ENCODE results near the gene MED20. TPM values are rescaled to one million over a fixed set of nuclear protein-coding genes. Genes with fewer than 3 reads are reported as not detected.

The MED20 gene
- total and polyA plus RNA-seq, 9 donors: 7.2 to 20.0 (median 13.1) TPM

GRCh38 chr6:41900861-41901260 lies 20.1 kb downstream of the MED20 start:
- Histone ChIP-seq H3K27me3 (no peaks in the 10 kb centered on the region), H3K36me3 (no peaks in the 10 kb centered on the region), H3K4me3 (no peak overlapping the region), H3K9me3 (no peaks in the 10 kb centered on the region), H3K4me1 (ENCODE audit: insufficient read depth) (peaks cover 2% of the 10 kb centered on the region), H3K27ac (no peak overlapping the region)
- TF ChIP-seq CTCF (IDR thresholded peaks at IDR 0.05) (no peak), POLR2A (IDR thresholded peaks at IDR 0.05) (no peak), EP300 (IDR thresholded peaks at IDR 0.05) (no peak)
- WGBS, 3 donors: 82 to 90% (median 86%) methylated on average over 1 of the region's 1 CpG
- DNase-seq: no peak
- intact Hi-C loops (cut with DNase I): no loop called here

- TF ChIP-seq POLR2A (IDR thresholded peaks at IDR 0.05) (no peak), CTCF (IDR thresholded peaks at IDR 0.05) (no peak), EP300 (IDR thresholded peaks at IDR 0.05) (no peak)
- H3K4me1 ChIP-seq (ENCODE audit: insufficient read depth): peaks cover 3% of the 10 kb centered on the region
- peak overlapping the region in 1 of 2 donors; percentile 67 for H3K27ac ChIP-seq
- H3K9me3 ChIP-seq: no peaks in the 10 kb centered on the region
- intact Hi-C loops (cut with DNase I): no loop called here
- H3K36me3 ChIP-seq: no peaks in the 10 kb centered on the region
- peak overlapping the region; percentile 85 for H3K4me3 ChIP-seq
- H3K27me3 ChIP-seq: no peaks in the 10 kb centered on the region
- WGBS, 3 donors: 25 to 36% (median 32%) methylated on average over 3 of the region's 3 CpGs
- DNase-seq: no peak
Observed at GRCh38 chr6:41896281-41896680, 24.7 kb downstream of the MED20 start.

DNA sequence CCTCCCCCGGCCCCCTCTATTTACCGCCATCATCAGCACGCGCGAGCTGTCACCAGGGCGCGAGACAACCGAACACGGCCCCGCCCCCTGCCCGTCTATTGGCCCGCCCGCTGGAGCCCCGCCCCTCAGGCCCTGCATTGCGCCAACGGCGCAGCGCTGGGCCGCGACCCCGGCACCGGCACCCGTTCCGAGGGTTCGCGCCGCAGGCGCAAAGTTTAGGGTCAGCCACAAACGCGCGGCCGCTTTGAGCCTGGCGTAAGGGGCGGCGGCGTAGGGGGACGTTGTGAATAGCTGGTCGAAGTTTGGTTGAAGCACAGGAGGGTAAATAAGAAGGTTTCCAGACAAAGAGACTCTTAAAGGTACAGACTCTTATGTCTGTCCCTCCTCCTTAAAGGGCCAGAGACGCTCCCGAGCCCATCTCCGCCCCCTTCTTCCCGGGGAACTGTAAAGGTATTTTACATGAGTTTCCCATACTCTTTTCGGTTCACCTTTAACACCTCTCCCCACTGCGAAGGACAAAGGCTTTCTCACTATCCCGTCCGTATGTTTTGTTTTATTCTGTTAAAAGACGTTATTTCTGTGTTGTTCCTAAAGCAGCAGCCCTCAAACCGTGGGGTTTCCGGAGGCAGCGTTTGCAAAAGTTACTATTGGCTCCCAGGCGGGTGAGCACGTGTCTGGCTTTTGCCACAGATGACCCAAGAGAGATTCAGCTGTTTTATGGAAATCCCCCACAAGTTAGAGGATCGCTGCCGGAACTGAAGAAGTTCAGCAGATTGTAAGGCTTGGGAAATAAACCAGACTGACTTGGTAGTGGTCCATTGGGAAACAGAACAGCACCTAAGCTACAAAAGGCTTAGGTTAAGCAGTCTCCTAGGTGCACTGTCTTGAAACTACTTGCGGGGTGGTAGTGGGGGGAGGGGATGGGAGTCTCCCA lies 25.4 kb downstream of the MED20 start, which contains the start of gene USP49:
TSS of gene USP49 (minus strand) at position 76 of the 934 bp plus-strand sequence. CDS start 88,392 bp downstream, outside the sequence.
- Histone ChIP-seq H3K4me1 (ENCODE audit: insufficient read depth) (peaks cover 3% of the 10 kb centered on the region), H3K4me3 (peak within 1 kb of the TSS; percentile 85), H3K9me3 (no peaks in the 10 kb centered on the region), H3K27ac (peak within 1 kb of the TSS; percentile 67 to 72), H3K36me3 (no peaks in the 10 kb centered on the region), H3K27me3 (no peaks in the 10 kb centered on the region)
- intact Hi-C loops (cut with DNase I): no loop called here
- no peak for TF ChIP-seq POLR2A (IDR thresholded peaks at IDR 0.05)
- no peak for TF ChIP-seq EP300 (IDR thresholded peaks at IDR 0.05)
- no peak for TF ChIP-seq CTCF (IDR thresholded peaks at IDR 0.05)
- WGBS, 3 donors: 0 to 1% (median 1%) methylated on average over 37 to 55 of the region's 55 CpGs
- peak; percentile 85 to 93 (median 90) for DNase-seq

GRCh38 chr6:41894366-41895299 lies 26.3 kb downstream of the MED20 start:
- TF ChIP-seq POLR2A (IDR thresholded peaks at IDR 0.05) (no peak), CTCF (IDR thresholded peaks at IDR 0.05) (no peak), EP300 (IDR thresholded peaks at IDR 0.05) (no peak)
- peak in 1 of 5 donors; percentile 29 for DNase-seq

More at GRCh38 chr6:41894366-41895299, 26.3 kb downstream of the MED20 start:
- peak overlapping the region; percentile 85 for H3K4me3 ChIP-seq
- no peaks in the 10 kb centered on the region for H3K9me3 ChIP-seq
- peaks cover 3% of the 10 kb centered on the region for H3K4me1 ChIP-seq (ENCODE audit: insufficient read depth)
- H3K27me3 ChIP-seq: no peaks in the 10 kb centered on the region
- no peaks in the 10 kb centered on the region for H3K36me3 ChIP-seq
- peak overlapping the region; percentile 67 to 72 for H3K27ac ChIP-seq
- intact Hi-C loops (cut with DNase I): no loop called here
- 1 to 2% (median 2%) methylated on average over 55 to 56 of the region's 56 CpGs for WGBS, 3 donors
